ENCODE data around the gene MMEL1.

Gene MMEL1

GRCh38 chr1:2559509-2560298 lies 73.1 kb downstream of the MMEL1 start:
- Histone ChIP-seq H2BK5ac (ENCODE audit: low read depth, low read length, poor library complexity) (no peak overlapping the region), H4K12ac (ENCODE audit: low read depth, low read length) (no peak overlapping the region), H3K23ac (ENCODE audit: low read length) (no peak overlapping the region), H2BK12ac (ENCODE audit: low read length) (no peak overlapping the region), H3K4me3 (ENCODE audit: low read depth, low read length) (no peak overlapping the region), H3K27ac (ENCODE audit: low read depth, low read length) (no peak overlapping the region), H2AFZ (ENCODE audit: insufficient read depth, low read length, poor library complexity) (no peak overlapping the region), H3K79me1 (ENCODE audit: low read length) (no peaks in the 10 kb centered on the region), H3K4me1 (ENCODE audit: control insufficient read depth in 1 of 2, insufficient read depth in 2 of 2, low read length in 2 of 2) (no peaks in the 10 kb centered on the region), H3K14ac (ENCODE audit: low read length) (no peak overlapping the region), H4K8ac (ENCODE audit: low read depth, low read length) (no peak overlapping the region), H3K9ac (ENCODE audit: low read length) (no peak overlapping the region), H4K91ac (ENCODE audit: low read depth, low read length) (no peak overlapping the region), H2BK120ac (ENCODE audit: insufficient read depth, low read length, poor library complexity) (no peak overlapping the region), H3K9me3 (ENCODE audit: insufficient read depth, low read depth, low read length) (no peaks in the 10 kb centered on the region), H3K36me3 (ENCODE audit: control insufficient read depth in 1 of 2, insufficient read depth in 2 of 2, low read length in 2 of 2) (no peaks in the 10 kb centered on the region), H2AK5ac (ENCODE audit: low read length) (no peak overlapping the region), H3K27me3 (ENCODE audit: insufficient read depth, low read length) (no peaks in the 10 kb centered on the region), H3K4ac (ENCODE audit: low read depth, low read length) (no peak overlapping the region), H3K18ac (ENCODE audit: low read length) (no peak overlapping the region), H3K4me2 (ENCODE audit: low read length) (no peak overlapping the region), H3K79me2 (ENCODE audit: control insufficient read depth, insufficient read depth, low read length, poor library complexity) (no peaks in the 10 kb centered on the region)
- no peak for DNase-seq
- no CpG with 5 or more reads among the region's 35 CpGs for WGBS (ENCODE audit: extremely low coverage, insufficient coverage, insufficient read length)

GRCh38 chr1:2558861-2559260 lies 74.0 kb downstream of the MMEL1 start:
- H3K14ac ChIP-seq (ENCODE audit: low read length): no peak overlapping the region

GRCh38 chr1:2558420-2558819 lies 74.4 kb downstream of the MMEL1 start:
- H3K14ac ChIP-seq (ENCODE audit: low read length): no peak overlapping the region
- H3K79me2 ChIP-seq (ENCODE audit: control insufficient read depth, insufficient read depth, low read length, poor library complexity): no peaks in the 10 kb centered on the region
- no peak overlapping the region for H3K27ac ChIP-seq (ENCODE audit: low read depth, low read length)
- no peak overlapping the region for H3K4ac ChIP-seq (ENCODE audit: low read depth, low read length)
- no peak overlapping the region for H2BK12ac ChIP-seq (ENCODE audit: low read length)
- H3K23ac ChIP-seq (ENCODE audit: low read length): no peak overlapping the region
- no peak overlapping the region for H2BK5ac ChIP-seq (ENCODE audit: low read depth, low read length, poor library complexity)
- H2BK120ac ChIP-seq (ENCODE audit: insufficient read depth, low read length, poor library complexity): no peak overlapping the region
- no peak overlapping the region for H3K4me3 ChIP-seq (ENCODE audit: low read depth, low read length)
- no peak overlapping the region for H2AFZ ChIP-seq (ENCODE audit: insufficient read depth, low read length, poor library complexity)
- H3K4me1 ChIP-seq (ENCODE audit: control insufficient read depth in 1 of 2, insufficient read depth in 2 of 2, low read length in 2 of 2): no peaks in the 10 kb centered on the region
- no peak for DNase-seq
- no peak overlapping the region for H3K18ac ChIP-seq (ENCODE audit: low read length)
- no CpG with 5 or more reads among the region's 12 CpGs for WGBS (ENCODE audit: extremely low coverage, insufficient coverage, insufficient read length)
- no peaks in the 10 kb centered on the region for H3K36me3 ChIP-seq (ENCODE audit: control insufficient read depth in 1 of 2, insufficient read depth in 2 of 2, low read length in 2 of 2)
- no peaks in the 10 kb centered on the region for H3K9me3 ChIP-seq (ENCODE audit: insufficient read depth, low read depth, low read length)
- H2AK5ac ChIP-seq (ENCODE audit: low read length): no peak overlapping the region
- H3K9ac ChIP-seq (ENCODE audit: low read length): no peak overlapping the region
- no peak overlapping the region for H4K91ac ChIP-seq (ENCODE audit: low read depth, low read length)
- no peak overlapping the region for H3K4me2 ChIP-seq (ENCODE audit: low read length)
- no peak overlapping the region for H4K12ac ChIP-seq (ENCODE audit: low read depth, low read length)
- H3K79me1 ChIP-seq (ENCODE audit: low read length): no peaks in the 10 kb centered on the region
- H3K27me3 ChIP-seq (ENCODE audit: insufficient read depth, low read length): no peaks in the 10 kb centered on the region
- H4K8ac ChIP-seq (ENCODE audit: low read depth, low read length): no peak overlapping the region

More at GRCh38 chr1:2558861-2559260, 74.0 kb downstream of the MMEL1 start:
- no peaks in the 10 kb centered on the region for H3K27me3 ChIP-seq (ENCODE audit: insufficient read depth, low read length)
- no peak overlapping the region for H3K18ac ChIP-seq (ENCODE audit: low read length)
- H4K12ac ChIP-seq (ENCODE audit: low read depth, low read length): no peak overlapping the region
- DNase-seq: no peak
- H2BK120ac ChIP-seq (ENCODE audit: insufficient read depth, low read length, poor library complexity): no peak overlapping the region
- H2AFZ ChIP-seq (ENCODE audit: insufficient read depth, low read length, poor library complexity): no peak overlapping the region
- H3K79me2 ChIP-seq (ENCODE audit: control insufficient read depth, insufficient read depth, low read length, poor library complexity): no peaks in the 10 kb centered on the region
- no peak overlapping the region for H3K27ac ChIP-seq (ENCODE audit: low read depth, low read length)
- no peak overlapping the region for H2AK5ac ChIP-seq (ENCODE audit: low read length)
- no peak overlapping the region for H4K8ac ChIP-seq (ENCODE audit: low read depth, low read length)
- H3K23ac ChIP-seq (ENCODE audit: low read length): no peak overlapping the region
- H3K4me3 ChIP-seq (ENCODE audit: low read depth, low read length): no peak overlapping the region
- no peak overlapping the region for H3K9ac ChIP-seq (ENCODE audit: low read length)
- H3K4me2 ChIP-seq (ENCODE audit: low read length): no peak overlapping the region
- no peaks in the 10 kb centered on the region for H3K36me3 ChIP-seq (ENCODE audit: control insufficient read depth in 1 of 2, insufficient read depth in 2 of 2, low read length in 2 of 2)
- no peak overlapping the region for H4K91ac ChIP-seq (ENCODE audit: low read depth, low read length)
- H3K4ac ChIP-seq (ENCODE audit: low read depth, low read length): no peak overlapping the region
- no peak overlapping the region for H2BK5ac ChIP-seq (ENCODE audit: low read depth, low read length, poor library complexity)
- no peaks in the 10 kb centered on the region for H3K79me1 ChIP-seq (ENCODE audit: low read length)
- no peak overlapping the region for H2BK12ac ChIP-seq (ENCODE audit: low read length)
- H3K4me1 ChIP-seq (ENCODE audit: control insufficient read depth in 1 of 2, insufficient read depth in 2 of 2, low read length in 2 of 2): no peaks in the 10 kb centered on the region
- no CpG with 5 or more reads among the region's 6 CpGs for WGBS (ENCODE audit: extremely low coverage, insufficient coverage, insufficient read length)
- no peaks in the 10 kb centered on the region for H3K9me3 ChIP-seq (ENCODE audit: insufficient read depth, low read depth, low read length)

DNA sequence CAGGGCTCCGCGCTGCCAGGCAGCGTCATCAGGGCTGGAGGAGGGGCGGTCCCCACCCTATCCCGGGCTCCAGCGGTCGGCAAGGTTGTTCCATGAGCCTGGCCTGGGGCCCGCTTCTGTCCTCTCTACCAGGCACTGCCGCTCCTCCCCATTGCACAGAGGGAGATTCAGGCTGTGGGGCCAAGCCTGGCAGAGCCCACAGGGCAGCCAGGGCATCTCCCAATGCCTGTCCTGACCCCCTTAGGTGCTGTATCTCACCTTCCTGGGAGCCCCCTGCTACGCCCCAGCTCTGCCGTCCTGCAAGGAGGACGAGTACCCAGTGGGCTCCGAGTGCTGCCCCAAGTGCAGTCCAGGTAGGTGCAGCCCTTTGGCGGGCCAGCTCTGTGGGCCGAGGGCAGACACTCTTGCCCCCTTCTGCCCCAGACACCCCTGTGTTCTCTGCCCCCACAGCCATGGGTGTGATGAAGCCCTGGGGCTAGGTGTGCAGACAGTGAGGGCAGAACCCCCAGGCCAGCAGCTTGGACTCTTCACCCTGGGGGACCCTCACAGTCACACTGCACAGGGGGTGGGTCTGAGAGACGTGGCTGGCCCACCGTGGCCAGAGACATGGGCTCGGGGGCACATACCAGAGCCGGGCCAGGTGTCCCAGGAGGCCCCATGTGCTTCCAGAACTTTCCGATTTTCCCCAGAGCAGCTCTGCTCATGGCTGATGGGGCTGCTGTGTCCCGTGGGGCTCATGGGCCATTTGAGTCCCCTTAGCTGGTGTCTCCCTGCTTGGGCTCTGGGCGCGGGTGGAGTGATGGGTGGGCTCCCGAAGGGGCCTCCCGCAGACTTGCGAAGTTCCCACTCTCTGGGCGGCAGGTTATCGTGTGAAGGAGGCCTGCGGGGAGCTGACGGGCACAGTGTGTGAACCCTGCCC lies 75.1 kb downstream of the MMEL1 start:
- no peak overlapping the region for H4K91ac ChIP-seq (ENCODE audit: low read depth, low read length)
- H3K36me3 ChIP-seq (ENCODE audit: control insufficient read depth in 1 of 2, insufficient read depth in 2 of 2, low read length in 2 of 2): no peaks in the 10 kb centered on the region
- no peak overlapping the region for H2BK5ac ChIP-seq (ENCODE audit: low read depth, low read length, poor library complexity)
- H3K14ac ChIP-seq (ENCODE audit: low read length): no peak overlapping the region
- no peak overlapping the region for H2AK5ac ChIP-seq (ENCODE audit: low read length)
- H3K23ac ChIP-seq (ENCODE audit: low read length): no peak overlapping the region
- no peak overlapping the region for H4K8ac ChIP-seq (ENCODE audit: low read depth, low read length)
- no peak overlapping the region for H3K4ac ChIP-seq (ENCODE audit: low read depth, low read length)
- H2BK12ac ChIP-seq (ENCODE audit: low read length): no peak overlapping the region
- no peaks in the 10 kb centered on the region for H3K9me3 ChIP-seq (ENCODE audit: insufficient read depth, low read depth, low read length)
- no peak for DNase-seq
- H3K4me2 ChIP-seq (ENCODE audit: low read length): no peak overlapping the region
- no peak overlapping the region for H3K9ac ChIP-seq (ENCODE audit: low read length)
- no peaks in the 10 kb centered on the region for H3K4me1 ChIP-seq (ENCODE audit: control insufficient read depth in 1 of 2, insufficient read depth in 2 of 2, low read length in 2 of 2)
- H3K4me3 ChIP-seq (ENCODE audit: low read depth, low read length): no peak overlapping the region
- no peak overlapping the region for H2AFZ ChIP-seq (ENCODE audit: insufficient read depth, low read length, poor library complexity)
- WGBS (ENCODE audit: extremely low coverage, insufficient coverage, insufficient read length): no CpG with 5 or more reads among the region's 30 CpGs
- H3K79me1 ChIP-seq (ENCODE audit: low read length): no peaks in the 10 kb centered on the region
- no peaks in the 10 kb centered on the region for H3K79me2 ChIP-seq (ENCODE audit: control insufficient read depth, insufficient read depth, low read length, poor library complexity)
- no peak overlapping the region for H4K12ac ChIP-seq (ENCODE audit: low read depth, low read length)
- H3K18ac ChIP-seq (ENCODE audit: low read length): no peak overlapping the region
- no peaks in the 10 kb centered on the region for H3K27me3 ChIP-seq (ENCODE audit: insufficient read depth, low read length)
- no peak overlapping the region for H2BK120ac ChIP-seq (ENCODE audit: insufficient read depth, low read length, poor library complexity)
- no peak overlapping the region for H3K27ac ChIP-seq (ENCODE audit: low read depth, low read length)
